Measurements from ENCODE around the gene ERVW-1. TPM values are rescaled to one million over a fixed set of nuclear protein-coding genes. Genes with fewer than 3 reads are reported as not detected.

The ERVW-1 gene
- total and polyA plus RNA-seq, 2 of the 13 experiments (the other 11 are each of a cell fraction or from before 2014, with no cell fraction given), result not detected

GRCh38 chr7:92437956-92438491, 39.7 kb downstream of the ERVW-1 start:
- BruUV-seq (replicated peaks), result no TSS peak
- Histone ChIP-seq H4K20me1 (ENCODE audit: insufficient read depth, low read length) (no peaks in the 10 kb centered on the region), H2AFZ (ENCODE audit: low read length) (no peak overlapping the region), H3K27ac (ENCODE audit: extremely low read length, insufficient read depth, low read length) (no peak overlapping the region), H3K4me1 (ENCODE audit: insufficient read depth, low read length) (peaks cover 13% of the 10 kb centered on the region), H3K36me3 (replicated peaks in 1 of 2; ENCODE audit: control insufficient read depth in 1 of 2, insufficient read depth in 2 of 2, low read length in 2 of 2) (no peaks in the 10 kb centered on the region), H3K79me2 (ENCODE audit: insufficient read depth, low read length) (no peaks in the 10 kb centered on the region), H3K9me3 (ENCODE audit: low read length) (no peaks in the 10 kb centered on the region), H3K9ac (ENCODE audit: insufficient read depth, low read depth, low read length) (no peak overlapping the region), H3K4me3 (replicated peaks in 1 of 3; ENCODE audit: insufficient read depth in 1 of 3, low read depth in 2 of 3, low read length in 3 of 3) (no peak overlapping the region), H3K4me2 (ENCODE audit: low read depth, low read length) (no peak overlapping the region), H3K27me3 (ENCODE audit: control insufficient read depth in 1 of 2, insufficient read depth in 2 of 2, low read length in 2 of 2) (peaks cover 0 to 3% of the 10 kb centered on the region in 2 experiments; a peak in 1 of 5 replicates)
- 55% methylated on average over 6 of the region's 6 CpGs for WGBS (ENCODE audit: low lambda C conversion rate)
- DNase-seq (ENCODE audit: low spot score) (no peak), ATAC-seq (no peak), FAIRE-seq (no peak)
- intact Hi-C loops (cut with micrococcal nuclease; ENCODE audit: unreplicated experiment), result no loop called here
- CTCF ChIA-PET (ENCODE audit: low intra/inter-chr PET ratio, low total read pairs), result no interaction called here
- in situ Hi-C loops (cut with HindIII; ENCODE audit: extremely low pct_ligation_motif_present, low pct_unique_long_range_greater_than_20kb), result loop anchor here (25.0 kb wide), 1 partner anchor 624 kb away; no protein-coding TSS in a partner anchor
- POLR2A ChIA-PET, result no interaction called here
- TF ChIP-seq RFX1 (IDR thresholded peaks at IDR 0.05), result no peak
- TF ChIP-seq JUND (CRISPR knock-in tag; IDR thresholded peaks at IDR 0.05), result no peak
- TF ChIP-seq SNAPC4 (CRISPR knock-in tag; IDR thresholded peaks at IDR 0.05), result no peak
- TF ChIP-seq ARID5B (CRISPR knock-in tag; IDR thresholded peaks at IDR 0.05), result no peak
- TF ChIP-seq MEF2D (CRISPR knock-in tag; IDR thresholded peaks at IDR 0.05), result no peak
- no peak for TF ChIP-seq ZFP1 (CRISPR knock-in tag; IDR thresholded peaks at IDR 0.05)
- no peak for TF ChIP-seq MLXIP (CRISPR knock-in tag; IDR thresholded peaks at IDR 0.05; ENCODE audit: borderline replicate concordance)
- TF ChIP-seq NR3C1 (CRISPR knock-in tag; IDR thresholded peaks at IDR 0.05), result no peak
- no peak for TF ChIP-seq KLF13 (CRISPR knock-in tag; IDR thresholded peaks at IDR 0.05)
